Measurements from ENCODE around the gene UTS2R. TPM values are rescaled to one million over a fixed set of nuclear protein-coding genes. Genes with fewer than 3 reads are reported as not detected.
"Not testable (repeated sequence)": the region's sequence is repeated elsewhere in the genome, so short reads cannot be mapped to it uniquely, and the experiment has no call there.

UTS2R gene
- total RNA-seq, 1 donor from 2014 or later = 0.16 TPM

DNA sequence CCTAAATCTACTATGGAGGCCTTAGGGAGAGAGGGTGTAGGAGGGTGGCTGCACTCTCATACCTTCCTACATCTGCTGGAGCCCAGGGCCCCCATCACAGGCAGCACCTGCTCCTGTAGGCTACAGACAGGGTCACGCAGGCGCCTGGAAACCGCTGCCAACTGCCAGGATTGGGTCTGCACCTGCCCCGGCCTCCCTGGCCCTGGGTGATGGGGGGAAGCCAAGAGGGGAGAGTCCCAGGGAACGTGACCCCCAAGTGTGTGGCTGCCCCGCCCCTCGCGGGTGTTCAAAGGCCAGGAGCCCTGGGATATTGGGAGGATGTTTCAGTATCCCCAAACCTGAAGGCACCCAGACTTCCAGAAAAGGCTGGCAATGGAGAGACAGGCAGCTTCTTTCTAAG lies 18.1 kb upstream of the UTS2R start:
- intact Hi-C loops (cut with micrococcal nuclease) = no loop called here

DNA sequence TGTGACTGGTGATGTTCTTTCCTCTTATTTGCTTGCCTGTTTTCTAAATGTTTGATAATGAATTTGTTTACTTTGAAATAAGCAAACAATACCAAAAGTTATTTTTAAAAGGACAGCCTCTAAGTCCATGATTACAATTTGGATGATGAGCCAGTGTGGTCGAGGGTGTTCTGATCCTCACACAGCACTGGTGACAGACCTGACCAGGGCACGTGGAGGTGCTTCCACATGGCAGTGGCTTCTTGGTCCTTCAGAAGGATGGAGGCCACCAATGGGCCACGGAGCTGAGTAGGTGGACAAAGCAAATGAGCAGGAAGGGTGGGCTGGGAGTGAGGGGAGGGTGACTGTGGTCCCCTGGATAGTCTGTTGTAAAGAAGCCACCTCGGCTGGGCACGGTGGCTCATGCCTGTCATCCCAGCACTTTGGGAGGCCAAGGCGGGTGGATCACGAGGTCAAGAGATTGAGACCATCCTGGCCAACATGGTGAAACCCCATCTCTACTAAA lies 16.7 kb upstream of the UTS2R start:
- intact Hi-C loops (cut with micrococcal nuclease) = no loop called here

- intact Hi-C loops (cut with micrococcal nuclease) = no loop called here
Measured at GRCh38 chr17:82355770-82356427, 15.7 kb upstream of the UTS2R start.

- intact Hi-C loops (cut with micrococcal nuclease) = no loop called here
Measured at GRCh38 chr17:82356845-82357355, 14.7 kb upstream of the UTS2R start.

GRCh38 chr17:82357394-82357793 lies 14.2 kb upstream of the UTS2R start:
- intact Hi-C loops (cut with micrococcal nuclease) = no loop called here

GRCh38 chr17:82358465-82359350 lies 12.9 kb upstream of the UTS2R start, which contains the start of gene TEX19:
TEX19 (plus strand) TSS chr17:82359247; CDS start chr17:82362151, 2,904 bp downstream.
- intact Hi-C loops (cut with micrococcal nuclease) = no loop called here

DNA sequence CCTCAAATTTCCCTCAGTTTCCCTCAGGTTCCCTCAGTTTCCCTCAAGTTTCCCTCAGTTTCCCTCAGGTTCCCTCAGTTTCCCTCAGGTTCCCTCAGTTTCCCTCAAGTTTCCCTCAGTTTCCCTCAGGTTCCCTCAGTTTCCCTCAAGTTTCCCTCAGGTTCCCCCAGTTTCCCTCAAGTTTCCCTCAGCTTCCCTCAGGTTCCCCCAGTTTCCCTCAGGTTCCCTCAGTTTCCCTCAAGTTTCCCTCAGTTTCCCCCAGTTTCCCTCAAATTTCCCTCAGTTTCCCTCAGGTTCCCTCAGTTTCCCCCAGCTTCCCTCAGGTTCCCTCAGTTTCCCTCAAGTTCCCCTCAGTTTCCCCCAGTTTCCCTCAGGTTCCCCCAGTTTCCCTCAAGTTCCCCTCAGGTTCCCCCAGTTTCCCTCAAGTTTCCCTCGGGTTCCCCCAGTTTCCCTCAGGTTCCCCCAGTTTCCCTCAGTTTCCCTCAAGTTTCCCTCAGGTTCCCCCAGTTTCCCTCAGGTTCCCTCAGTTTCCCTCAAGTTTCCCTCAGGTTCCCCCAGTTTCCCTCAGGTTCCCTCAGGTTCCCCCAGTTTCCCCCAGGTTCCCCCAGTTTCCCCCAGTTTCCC lies 12.0 kb upstream of the UTS2R start:
- intact Hi-C loops (cut with micrococcal nuclease) = not testable (repeated sequence)

GRCh38 chr17:82361885-82362633 lies 9.5 kb upstream of the UTS2R start:
- intact Hi-C loops (cut with micrococcal nuclease) = no loop called here

- intact Hi-C loops (cut with micrococcal nuclease) = no loop called here
Measured at GRCh38 chr17:82365606-82366295, 5.8 kb upstream of the UTS2R start.

GRCh38 chr17:82366749-82367148 lies 4.8 kb upstream of the UTS2R start:
- intact Hi-C loops (cut with micrococcal nuclease) = no loop called here

- intact Hi-C loops (cut with micrococcal nuclease) = no loop called here
Measured at GRCh38 chr17:82367724-82368524, 3.6 kb upstream of the UTS2R start.

DNA sequence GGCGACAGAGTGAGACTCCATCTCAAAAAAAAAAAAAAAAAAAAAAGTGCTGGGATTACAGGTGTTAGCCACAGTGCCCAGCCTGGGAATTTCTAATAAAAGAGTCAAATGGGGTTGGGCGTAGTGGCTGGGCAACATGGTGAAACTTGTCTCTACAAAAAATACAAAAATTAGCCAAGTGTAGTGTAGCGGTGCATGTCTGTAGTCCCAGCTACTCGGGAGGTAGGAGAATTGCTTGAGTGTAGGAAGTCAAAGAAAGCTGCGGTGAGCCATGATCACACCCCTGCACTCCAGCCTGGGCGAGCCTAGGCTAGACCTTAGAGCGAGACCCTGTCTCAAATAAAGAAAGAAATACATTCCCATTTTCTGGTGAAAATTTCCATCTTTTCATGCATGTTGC lies 2.4 kb upstream of the UTS2R start:
- intact Hi-C loops (cut with micrococcal nuclease) = no loop called here

GRCh38 chr17:82370471-82371332 lies 863 bp upstream of the UTS2R start:
- intact Hi-C loops (cut with micrococcal nuclease) = no loop called here

DNA sequence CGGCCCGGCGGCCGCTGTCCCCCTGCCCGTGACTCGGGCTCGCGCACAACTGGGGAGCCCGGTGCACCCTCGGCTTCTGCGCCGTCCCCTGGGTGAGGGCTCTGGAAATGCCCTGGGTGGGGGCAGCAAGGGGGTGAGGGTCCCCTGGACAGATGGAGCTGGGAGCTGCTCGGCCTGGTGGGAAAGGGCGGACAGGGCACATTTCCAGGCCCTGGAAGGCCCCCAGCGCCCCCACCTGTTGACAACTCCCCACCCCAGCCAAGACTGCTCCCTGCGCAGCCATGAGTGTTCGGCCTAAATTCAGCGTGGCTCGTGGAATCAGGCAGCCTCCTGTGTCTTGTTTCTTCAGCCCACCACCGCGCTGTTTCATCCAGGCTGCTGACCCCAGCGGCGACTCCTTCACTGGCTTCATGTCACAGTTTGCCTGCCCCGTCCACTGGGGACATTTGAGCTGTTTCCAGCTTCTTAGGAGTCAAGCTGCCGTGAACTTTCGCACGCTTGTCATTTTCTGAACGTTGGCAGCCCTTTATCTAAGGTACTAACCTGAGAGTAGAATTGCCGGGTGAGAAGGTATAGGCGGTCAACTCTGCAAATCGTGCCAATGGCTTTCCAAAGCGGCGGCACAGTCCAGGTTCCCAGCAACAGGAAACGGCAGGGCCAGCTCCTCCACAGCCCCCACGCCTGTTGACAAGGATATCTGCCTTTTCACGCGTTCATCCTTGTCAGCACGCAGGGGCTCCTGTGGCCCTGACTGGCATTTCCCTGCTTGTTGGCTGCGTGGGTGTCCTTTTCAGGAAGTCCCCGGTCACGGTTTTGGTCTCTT lies 895 bp downstream of the UTS2R start:
- intact Hi-C loops (cut with micrococcal nuclease) = no loop called here

GRCh38 chr17:82373072-82373452 lies 1.5 kb downstream of the UTS2R start:
- intact Hi-C loops (cut with micrococcal nuclease) = not testable (repeated sequence)

GRCh38 chr17:82373731-82374625 lies 2.4 kb downstream of the UTS2R start:
- intact Hi-C loops (cut with micrococcal nuclease) = no loop called here

Data from T-helper 2 cell treated with Interferon-gamma antibody and Interleukin-4, amounts not matched to agents 100 ng/mL and 5 ng/mL, for 36 hours (primary cell).